Gastrocnemius medialis (tissue), 4 donors: ENCODE measurements around the gene REN.

Experiments
- CTCF ChIP-seq, 5 experiments: fragments of 450-650 bp in 3 of 5; fragments of 200-600 bp in 2 of 5; sonication (generic) in 2 of 5; IDR thresholded peaks in 4 of 5; conservative IDR thresholded peaks in 1 of 5; 1 replicate in 4 of 5; 2 replicates in 1 of 5; pipeline ENCODE4 v1.5.1; 2016 to 2019; ENCODE audit warnings: antibody characterized with exemption in 5 of 5, mild to moderate bottlenecking in 3 of 5, moderate library complexity in 3 of 5
- POLR2A ChIP-seq, 2 donors: fragments of 450-650 bp; IDR thresholded peaks; one replicate each; pipeline ENCODE4 v1.6.1; 2017; ENCODE audit warnings: antibody characterized with exemption in 2 of 2, mild to moderate bottlenecking in 2 of 2, moderate library complexity in 2 of 2

DNA sequence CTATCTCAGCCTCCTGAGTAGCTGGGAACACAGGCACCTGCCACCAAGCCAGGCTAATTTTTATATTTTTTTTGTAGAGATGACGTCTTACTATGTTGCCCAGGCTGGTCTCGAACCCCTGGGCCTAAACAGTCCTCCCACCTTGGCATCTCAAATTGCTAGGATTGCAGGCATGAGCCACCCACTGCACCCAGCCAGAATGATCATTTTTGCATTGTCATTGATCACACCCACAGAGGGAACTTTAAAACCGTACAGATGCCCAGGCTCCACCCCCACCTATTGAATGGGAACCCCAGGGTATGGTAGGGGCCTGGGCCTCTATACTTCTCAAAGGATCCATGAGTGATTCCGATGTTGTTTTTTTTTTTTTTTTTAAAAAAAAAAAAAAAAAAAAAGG is 51.0 kb downstream of the REN start:
- TF ChIP-seq CTCF (IDR thresholded peaks at IDR 0.05 in 4 of 5, conservative IDR thresholded peaks at IDR 0.05 in 1 of 5) (no peak), POLR2A (IDR thresholded peaks at IDR 0.05) (no peak)
